Measurements from ENCODE around the gene TNNT1. TPM values are rescaled to one million over a fixed set of nuclear protein-coding genes. Genes with fewer than 3 reads are reported as not detected.
"Not testable (repeated sequence)": the region's sequence is repeated elsewhere in the genome, so short reads cannot be mapped to it uniquely, and the experiment has no call there.

The TNNT1 gene, protein sequence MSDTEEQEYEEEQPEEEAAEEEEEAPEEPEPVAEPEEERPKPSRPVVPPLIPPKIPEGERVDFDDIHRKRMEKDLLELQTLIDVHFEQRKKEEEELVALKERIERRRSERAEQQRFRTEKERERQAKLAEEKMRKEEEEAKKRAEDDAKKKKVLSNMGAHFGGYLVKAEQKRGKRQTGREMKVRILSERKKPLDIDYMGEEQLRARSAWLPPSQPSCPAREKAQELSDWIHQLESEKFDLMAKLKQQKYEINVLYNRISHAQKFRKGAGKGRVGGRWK
- total RNA-seq, result 1.7 TPM in 1 of 2 replicates, not detected in the other

DNA sequence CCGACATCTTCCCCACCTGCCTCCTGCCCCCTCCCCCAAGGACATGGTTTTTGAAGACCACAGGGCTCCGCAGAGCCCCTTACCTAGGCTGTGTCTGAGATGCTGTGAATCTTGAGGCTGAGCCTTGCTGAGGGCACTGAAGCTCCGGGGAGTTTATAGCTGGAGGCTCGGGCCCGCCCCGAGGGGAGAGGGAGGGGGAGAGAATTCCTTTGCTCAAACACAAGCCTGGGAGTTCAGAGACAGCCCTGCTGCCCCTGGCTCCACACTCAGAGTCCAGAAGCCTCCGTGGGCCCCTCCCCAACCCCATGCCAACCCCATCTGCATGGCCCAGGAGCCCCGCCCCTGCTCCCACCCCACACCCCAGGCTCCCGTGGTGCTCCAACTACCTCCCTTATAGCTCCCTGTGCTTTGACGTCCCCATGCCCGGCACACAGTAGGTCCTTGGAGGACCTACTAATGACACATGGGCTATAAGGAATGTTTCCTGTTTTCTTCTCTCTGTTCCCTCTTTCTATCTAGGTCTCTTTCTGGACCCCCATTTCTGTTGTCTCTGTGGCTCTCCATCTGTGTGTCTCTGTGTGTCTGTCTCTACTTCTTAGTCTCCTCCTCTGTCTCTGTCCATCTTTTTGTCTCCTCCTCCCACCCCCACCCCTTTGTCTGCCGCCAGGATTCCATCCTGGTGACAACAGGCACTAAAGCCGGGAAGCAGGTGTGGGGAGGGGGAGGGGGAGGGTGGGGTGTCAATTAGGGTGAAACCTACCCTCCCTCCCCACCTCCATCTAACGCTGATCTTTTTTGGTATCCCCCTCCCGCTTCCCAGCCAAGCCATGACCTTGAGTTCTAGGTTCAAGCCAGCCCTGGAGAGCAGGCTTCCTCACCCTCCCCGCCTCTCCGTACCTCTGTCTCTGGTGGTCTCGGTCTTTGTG is at the start of gene TNNT1:
TNNT1 (minus strand) TSS at position 129 of the 926 bp plus-strand sequence. CDS start 2,049 bp downstream, outside the sequence.
- DNase-seq (ENCODE audit: low read depth in 2 of 2), result no peak

DNA sequence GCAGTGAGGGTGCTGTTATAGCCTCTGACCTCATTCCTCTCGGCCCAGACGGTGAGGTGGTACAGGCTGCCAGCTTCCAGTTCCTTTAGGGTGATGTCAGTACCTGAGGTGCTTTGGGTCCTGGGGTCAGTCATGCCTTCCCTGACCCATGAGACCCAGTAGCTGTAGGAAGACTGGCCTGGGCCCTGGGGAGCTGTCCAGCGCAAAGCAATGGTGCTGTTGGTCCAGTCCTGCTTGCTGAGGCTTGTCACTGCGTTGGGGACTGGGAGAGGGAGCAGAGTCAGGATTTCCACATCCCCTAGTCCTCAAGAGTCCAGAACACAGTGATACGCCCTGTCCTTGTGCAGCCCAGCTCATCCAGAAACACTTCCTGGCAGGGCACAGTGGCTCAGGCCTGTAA is 49.6 kb upstream of the TNNT1 start:
- DNase-seq (ENCODE audit: low read depth in 2 of 2), result no peak

DNA sequence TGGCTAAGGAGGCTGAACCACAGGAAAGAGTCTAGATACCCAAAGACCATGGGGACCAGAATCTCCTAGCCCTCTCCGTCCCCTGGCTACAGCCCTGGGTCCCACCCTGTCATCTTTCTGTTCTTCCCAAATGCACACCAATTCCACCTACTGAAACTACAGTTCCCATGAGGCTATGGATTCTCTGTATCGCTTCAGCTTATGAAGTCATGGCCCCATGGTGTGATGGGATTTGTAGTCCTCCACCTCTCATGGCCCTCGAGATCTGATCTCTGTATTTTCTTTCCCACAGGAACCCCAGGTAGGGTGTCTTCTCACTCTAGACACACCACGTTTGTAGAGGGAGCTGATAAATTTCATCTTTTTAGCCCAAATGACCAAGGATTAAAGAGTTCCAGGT is 48.5 kb upstream of the TNNT1 start:
- DNase-seq (ENCODE audit: low read depth in 2 of 2), result peak; percentile 26 to 45

DNA sequence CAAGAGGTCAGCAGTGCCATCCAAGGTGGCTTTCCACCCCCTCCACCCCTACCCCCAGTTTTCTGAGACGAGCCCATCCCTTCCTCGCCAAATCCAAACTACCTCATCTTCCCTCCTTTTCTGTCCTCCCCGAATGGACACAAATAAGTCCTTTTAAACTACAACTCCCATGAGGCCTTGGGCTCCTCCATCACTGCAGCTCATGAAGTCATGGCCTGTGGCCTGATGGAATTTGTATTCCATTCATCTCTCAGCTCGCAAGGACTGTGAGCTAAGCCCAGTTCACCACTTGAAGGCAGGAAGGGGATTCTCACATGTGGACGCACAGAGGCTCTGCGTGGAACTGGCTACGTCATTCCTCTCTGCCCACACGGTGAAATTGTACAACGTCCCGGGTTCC is 47.8 kb upstream of the TNNT1 start:
- DNase-seq (ENCODE audit: low read depth in 2 of 2), result no peak

DNA sequence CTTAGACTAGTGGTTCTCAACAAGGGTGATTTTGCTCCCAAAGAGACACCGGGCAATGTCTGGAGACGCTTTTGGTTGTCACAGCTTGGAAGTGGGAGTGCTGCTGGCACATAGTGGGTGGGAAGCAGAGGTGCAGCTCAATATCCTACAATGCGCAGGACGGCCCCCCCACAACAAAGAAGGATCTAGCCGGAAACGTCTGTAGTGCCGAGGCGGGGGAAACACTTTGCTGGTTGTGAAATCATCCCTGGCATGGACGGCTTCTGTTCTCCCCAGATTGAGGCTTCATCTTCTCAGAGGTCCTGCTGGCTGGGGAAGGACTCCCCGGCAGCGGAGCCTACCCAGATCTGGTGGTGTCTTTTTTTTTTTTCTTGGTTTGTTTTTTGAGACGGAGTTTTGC is 44.5 kb upstream of the TNNT1 start:
- no peak for DNase-seq (ENCODE audit: low read depth in 2 of 2)

DNA sequence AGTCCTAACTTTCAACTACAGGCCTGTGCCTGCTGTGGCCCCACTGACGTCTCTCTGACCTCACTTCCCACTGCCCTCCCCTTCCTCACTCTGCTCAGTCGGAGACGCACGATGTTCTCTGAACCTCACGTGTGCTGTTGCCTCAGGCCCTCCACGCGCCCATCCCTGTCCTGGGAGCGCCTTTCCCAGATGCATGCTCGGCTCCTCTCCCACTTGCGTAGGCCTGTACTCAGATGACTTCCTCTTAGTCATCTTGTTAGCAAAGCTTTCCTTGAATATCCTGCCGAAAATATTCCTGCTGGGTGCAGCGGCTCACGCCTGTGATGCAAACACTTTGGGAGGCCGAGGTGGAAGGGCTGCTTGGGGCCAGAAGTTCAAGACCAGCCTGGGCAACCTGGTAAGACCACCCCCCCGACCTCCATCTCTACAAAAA is 40.4 kb upstream of the TNNT1 start:
- peak; percentile 67 to 98 for DNase-seq (ENCODE audit: low read depth in 2 of 2)

DNA sequence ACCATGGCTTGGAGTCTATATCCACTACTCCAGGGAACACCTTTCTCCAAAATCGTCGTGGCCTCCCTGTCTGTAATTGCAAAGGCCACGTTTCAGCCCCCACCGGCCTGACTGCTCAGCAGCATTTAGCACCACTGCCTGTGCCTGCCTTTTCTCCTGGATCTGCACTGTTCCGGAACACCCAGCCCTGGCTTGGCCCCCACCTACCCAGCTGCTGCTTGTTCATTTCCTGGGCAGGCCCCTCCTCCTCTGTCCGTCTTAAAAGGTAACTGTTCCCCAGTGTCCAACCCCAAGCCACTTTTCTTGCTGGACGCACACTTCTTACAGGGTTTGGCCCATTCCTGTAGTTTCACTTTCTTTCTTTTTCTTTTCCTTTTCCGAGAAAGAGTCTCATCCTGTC is 39.6 kb upstream of the TNNT1 start:
- peak in 1 of 2 donors; percentile 73 for DNase-seq (ENCODE audit: low read depth in 2 of 2)

DNA sequence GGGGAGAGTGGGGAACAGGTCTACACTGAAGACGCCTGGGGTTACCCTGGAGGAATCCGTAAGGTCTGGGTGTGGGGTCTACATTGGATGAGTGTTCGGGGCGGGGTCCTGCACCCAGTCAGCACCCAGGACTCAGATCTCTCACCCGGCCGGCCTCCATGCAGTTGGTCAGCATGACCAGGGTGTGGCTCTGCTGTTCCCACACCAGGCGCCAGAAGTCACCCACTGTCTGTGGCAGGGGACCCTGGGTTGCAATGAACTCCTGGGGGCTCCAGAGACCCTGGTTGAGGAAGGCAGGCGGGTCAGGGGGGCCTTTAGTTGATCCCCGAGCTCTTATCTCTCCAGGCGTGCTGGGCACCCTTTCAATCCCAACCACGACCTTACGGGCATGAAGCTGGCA is 37.1 kb upstream of the TNNT1 start:
- DNase-seq (ENCODE audit: low read depth in 2 of 2), result no peak

DNA sequence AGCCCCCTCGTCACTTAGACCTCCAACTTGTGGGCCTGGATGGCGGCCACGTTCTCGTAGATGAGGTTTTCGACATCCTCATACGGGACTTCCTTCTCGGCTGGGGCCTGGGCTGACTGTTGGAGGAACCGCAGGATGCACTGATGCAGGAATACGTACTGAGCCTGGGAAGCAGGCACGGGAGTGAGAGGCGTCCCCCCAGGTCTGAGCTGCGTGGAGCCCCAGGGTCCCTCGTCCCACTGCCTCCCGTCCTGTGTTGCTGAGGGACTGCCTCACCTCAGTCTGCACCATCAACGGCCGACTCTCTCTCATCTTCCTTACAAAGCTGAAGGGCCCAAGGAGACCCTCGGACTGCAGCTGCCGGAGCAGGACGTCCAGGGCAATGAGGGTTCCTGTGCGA is 32.7 kb upstream of the TNNT1 start:
- no peak for DNase-seq (ENCODE audit: low read depth in 2 of 2)

DNA sequence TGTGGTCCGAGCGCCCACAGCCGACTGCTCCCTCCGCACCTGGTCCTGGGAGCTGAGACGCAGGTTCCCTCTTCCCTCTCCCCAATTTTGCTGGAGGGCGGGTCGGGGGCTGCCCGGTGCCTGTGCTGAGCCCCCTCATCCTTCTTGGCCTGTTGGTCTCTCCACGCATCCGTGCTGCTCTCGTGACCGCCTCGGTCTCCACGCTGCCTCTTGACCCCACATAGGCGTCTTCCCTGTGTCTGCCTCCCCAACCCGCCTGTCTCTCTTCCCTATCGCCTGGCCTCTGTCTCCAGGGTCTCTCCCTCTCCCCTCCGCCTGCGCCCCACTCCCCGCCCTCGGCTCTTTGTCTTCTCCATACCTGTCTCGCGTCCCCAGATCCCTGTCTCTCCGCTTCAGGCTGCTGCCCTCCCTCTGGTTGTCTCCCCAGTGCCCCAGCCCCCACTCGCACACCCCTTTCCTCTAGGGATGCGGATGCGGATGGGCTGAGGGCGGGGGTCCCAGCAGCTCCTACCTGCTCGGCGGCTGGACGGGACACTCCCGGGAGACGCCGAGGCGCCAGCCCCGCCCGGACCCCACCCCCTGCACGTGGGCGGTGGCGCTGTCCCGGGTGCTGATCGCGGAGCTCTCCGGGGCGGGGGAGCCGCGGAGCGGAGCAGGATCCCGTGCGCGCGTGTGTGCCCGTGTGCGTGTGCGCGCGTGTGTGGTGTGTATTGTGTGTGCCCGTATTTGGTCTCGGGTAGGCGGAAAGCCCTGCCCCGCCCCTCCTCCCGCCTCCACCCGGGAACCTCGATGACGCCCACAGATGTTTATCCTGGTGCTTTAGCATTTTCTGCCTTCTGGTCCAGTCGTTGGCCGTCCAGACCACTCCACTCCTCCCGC is 30.8 kb upstream of the TNNT1 start, which contains the start of gene SYT5:
SYT5 (minus strand) TSS at position 684 of the 879 bp plus-strand sequence. CDS start 1,248 bp downstream, outside the sequence.
- DNase-seq (ENCODE audit: low read depth in 2 of 2), result peak; percentile 27 to 46

DNA sequence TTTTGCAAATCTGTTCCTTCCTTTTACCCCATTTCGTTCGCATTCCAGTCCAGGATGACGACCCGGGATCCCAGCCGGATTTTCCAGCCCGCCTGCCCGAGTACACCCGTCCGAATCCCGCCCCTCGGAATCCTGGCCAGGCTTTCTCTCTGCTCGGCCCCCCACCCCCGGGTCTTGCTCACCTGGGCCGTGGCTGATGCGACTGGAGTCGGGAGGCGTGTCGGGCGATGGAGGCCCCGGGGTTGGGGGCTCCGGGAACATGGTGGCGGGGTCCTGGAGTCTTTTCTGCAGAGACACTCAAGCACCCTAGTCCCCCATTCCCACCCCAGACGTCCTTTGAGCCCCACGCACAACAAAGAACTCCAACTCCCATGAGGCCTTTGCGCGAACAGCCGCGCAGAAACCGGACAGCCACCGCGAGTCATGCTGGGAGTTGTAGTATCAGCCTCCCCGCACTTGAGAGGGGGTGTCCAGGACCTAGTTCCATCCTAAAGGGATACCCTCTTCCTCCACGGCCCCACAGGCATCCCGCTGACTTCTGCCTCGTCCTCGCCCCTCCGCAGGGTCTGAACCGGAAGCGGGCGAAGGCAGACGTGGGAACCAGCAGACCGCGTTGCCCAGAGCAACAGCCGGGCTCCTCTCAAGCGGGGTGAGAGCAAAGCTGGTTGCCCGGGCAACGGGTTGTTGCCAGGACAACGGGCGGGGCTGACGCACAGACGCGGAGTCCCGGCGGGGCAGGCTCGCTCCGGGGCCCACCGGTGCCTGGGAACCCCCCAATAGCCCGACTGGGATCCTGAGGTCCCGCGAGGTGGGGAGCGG is 30.0 kb upstream of the TNNT1 start:
- peak; percentile 66 to 76 for DNase-seq (ENCODE audit: low read depth in 2 of 2)

DNA sequence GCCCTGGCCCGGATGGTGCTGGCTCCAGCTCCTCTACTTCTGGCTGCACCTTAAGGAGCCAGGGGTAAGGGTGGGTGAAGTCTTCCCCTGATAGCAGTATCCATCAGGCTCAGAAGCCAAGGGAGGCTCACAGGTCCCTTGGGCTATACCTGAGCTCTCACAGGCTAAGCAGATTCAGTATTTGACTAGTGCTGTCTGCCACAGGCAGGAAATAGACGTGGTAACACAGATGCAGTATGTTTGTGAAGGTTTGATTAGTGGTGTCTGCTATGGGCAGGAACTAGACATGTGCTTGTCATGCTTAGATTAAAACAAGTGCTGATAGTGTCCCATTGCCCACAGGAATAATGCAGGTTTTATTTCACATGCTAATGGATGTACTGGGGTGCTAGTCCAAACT is 27.1 kb upstream of the TNNT1 start:
- DNase-seq (ENCODE audit: low read depth in 2 of 2), result no peak

DNA sequence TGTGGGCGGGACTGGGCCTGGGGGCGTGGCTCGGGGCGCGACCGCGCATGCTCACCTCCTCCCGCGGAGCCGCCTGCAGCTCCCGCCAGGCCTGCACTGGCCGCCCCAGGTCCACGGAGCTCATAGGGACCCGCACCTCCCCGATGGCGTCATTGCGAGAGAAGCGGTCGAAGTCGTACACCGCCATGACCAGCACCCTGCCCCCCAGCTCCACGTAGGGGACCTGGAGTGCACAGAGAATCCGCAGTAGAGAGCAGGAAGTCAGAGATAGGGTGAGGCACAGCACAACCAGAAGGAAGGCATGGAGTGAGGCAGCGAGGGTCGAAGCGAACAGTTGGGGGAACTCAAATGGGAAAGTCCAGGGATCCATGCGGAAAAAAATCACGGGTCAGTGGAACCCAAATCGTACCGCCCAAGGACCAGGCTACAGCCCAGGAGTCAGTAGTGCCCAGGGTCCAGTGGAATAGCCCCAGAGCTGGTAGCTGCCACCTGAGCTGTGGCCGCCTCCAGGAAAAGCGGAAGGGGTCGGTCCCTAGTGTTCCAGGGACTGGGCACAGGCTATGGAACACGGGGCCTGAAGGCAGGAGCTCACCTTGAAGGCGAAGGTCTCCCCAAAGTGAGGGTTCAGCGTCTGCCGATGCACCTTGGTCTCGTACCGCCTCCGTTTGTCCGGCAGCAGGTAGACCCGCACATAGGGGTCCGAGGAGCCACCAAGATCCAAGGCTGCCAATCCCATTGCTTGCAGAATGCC is 26.3 kb upstream of the TNNT1 start:
- DNase-seq (ENCODE audit: low read depth in 2 of 2), result no peak

DNA sequence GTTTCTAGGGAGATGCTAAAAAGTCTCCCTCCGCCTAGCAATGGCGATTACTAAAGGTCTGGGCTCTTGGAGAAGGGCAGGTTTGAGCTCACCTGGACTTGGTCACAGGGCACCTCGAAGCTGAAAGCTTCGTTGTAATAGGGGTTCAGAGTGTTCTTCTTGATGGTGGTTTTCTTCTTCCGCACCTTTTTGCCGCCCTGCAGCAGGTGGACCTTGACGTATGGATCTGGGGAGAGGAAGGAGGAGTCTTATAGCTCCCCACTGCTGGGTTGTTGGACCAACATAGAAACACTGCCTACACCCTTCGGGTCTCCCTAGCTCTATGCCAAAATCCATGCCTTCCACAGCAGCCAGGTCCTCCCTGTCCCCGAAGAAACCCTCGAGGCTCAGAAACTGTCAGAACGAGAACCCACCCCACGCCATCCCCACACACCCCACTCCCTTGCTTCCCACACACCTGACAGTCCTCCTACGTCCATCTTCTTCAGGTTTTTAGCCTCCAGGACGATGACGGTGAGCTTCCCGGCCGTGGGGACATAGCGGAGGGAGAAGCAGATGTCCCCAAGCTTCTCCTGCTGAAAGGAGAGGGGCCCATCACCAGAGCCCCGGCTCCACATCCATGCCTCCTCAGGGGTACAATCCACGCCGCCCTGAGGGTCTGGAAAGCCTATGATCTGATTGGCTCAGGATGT is 25.6 kb upstream of the TNNT1 start:
- no peak for DNase-seq (ENCODE audit: low read depth in 2 of 2)

DNA sequence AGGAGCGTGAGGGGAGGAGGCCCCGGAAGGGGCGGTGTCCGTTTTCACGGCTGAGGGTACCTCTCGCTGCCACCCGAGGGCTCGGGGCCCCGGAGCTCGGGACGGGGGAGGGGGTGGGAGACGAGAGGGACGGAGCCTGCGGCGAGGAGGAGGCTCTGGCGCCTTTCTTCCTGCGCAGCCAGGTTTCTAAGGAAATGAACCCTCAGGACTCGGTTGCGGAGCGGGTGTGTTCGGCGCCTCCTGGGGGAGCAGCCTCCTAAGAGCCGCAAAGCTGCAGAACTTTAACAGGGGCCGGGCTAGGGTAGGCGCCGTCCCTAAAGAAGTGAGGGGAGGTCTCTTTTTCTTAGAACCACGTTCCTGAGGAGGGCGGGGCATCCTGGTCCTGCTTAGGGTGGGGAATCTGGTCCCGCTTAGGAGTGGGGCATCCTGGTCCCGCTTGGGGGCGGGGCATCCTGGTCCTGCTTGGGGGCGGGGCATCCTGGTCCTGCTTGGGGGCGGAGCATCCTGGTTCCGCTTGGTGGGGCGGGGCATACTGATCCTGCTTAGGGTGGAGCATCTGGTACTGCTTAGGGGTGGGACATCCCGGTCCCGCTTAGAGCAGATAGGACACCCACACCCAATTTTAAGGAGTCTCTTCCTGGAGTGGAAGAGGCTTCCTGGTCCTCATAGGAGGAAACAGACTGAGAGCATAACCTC is 24.9 kb upstream of the TNNT1 start:
- peak; percentile 57 to 65 for DNase-seq (ENCODE audit: low read depth in 2 of 2)

DNA sequence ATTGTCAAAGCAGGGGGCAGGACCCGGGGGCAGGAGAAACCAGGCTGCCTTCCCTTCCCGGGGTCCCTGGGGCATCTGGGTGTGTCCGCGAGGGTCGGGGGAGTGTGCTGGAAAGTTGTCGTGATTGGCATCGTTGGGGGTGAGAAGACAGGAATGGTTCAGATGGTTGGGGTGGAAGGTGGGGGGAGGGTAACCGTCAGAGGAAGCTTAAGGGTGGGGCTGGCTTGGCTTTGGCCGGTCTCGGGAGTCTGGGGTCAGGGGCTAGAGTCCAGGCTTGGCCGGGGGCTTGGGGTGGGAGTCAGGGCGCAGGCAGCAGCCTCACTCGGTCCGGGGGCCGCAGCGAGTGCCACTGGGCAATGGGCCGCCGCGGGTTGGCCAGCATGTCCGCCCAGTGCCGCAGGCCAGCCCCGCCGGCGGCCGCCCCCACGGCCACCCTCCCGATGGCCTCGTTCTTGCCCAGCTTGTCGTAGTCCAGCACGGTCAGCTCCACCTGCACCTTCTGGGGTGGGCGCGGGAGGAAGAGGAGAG is 24.2 kb upstream of the TNNT1 start:
- no peak for DNase-seq (ENCODE audit: low read depth in 2 of 2)

DNA sequence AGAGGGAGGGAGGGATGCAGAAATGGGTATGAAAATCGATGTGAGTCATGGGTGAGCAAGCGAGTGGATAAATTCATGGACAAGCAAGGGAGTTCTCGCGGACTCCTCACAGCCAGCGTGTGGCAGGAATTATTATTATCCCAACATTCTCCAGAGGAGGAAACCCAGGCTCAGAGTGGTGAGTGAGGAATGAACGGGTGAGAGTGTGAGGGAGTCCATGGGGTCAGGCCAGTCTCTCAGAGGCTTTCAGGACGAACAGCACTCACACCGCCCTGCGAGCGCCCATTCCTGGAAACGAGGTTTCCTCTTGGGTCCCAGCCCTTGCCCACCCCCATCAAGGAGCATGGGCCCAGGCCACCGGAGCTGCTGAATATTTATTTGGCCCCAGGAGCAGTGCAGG is 23.7 kb upstream of the TNNT1 start:
- peak in 1 of 2 donors; percentile 29 for DNase-seq (ENCODE audit: low read depth in 2 of 2)

DNA sequence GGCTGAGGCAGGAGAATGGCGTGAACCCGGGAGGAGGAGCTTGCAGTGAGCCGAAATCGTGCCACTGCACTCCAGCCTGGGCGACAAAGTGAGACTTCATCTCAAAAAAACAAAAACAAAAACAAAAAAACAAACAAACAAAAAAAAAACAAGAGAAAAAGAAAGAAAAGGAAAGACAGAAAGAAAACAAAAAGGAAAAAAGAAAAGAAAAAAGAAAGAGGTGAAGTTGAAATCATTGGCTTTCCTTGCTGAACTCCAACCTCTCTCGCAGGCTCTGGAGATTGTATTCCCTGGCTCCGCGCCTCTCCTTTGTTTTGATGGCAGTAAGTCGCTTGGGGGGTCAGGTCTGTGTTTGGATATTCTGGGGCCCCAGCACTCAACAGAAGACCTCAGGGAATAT is 23.3 kb upstream of the TNNT1 start:
- not testable (repeated sequence) for DNase-seq (ENCODE audit: low read depth in 2 of 2)
